ENCODE results near the gene SPATA6. TPM values are rescaled to one million over a fixed set of nuclear protein-coding genes. Genes with fewer than 3 reads are reported as not detected.

Gene SPATA6
- total and polyA plus RNA-seq, 2 of the 8 experiments (the other 6 are each of a cell fraction or from before 2014, with no cell fraction given): 2.4 to 17.2 TPM

- TF ChIP-seq, protein P1, sequence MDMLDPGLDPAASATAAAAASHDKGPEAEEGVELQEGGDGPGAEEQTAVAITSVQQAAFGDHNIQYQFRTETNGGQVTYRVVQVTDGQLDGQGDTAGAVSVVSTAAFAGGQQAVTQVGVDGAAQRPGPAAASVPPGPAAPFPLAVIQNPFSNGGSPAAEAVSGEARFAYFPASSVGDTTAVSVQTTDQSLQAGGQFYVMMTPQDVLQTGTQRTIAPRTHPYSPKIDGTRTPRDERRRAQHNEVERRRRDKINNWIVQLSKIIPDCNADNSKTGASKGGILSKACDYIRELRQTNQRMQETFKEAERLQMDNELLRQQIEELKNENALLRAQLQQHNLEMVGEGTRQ (IDR thresholded peaks at IDR 0.05; ENCODE audit: low read length): no peak
- TF ChIP-seq TAF1 (IDR thresholded peaks at IDR 0.05; ENCODE audit: low read depth, low read length) (no peak), SIX5 (IDR thresholded peaks at IDR 0.05; ENCODE audit: low read depth, low read length) (no peak)
- FAIRE-seq: no peak
- no peak overlapping the region for H3K56ac ChIP-seq (replicated peaks; ENCODE audit: insufficient read length, low read depth, low read length)
- no peak overlapping the region for H3K18ac ChIP-seq (ENCODE audit: extremely low read depth, low read length)
- no peak overlapping the region for H3K23ac ChIP-seq (ENCODE audit: insufficient read length)
- no peak overlapping the region for H3K4me2 ChIP-seq (ENCODE audit: insufficient read depth in 1 of 2, low read depth in 2 of 2, low read length in 2 of 2)
- H3K9ac ChIP-seq (replicated peaks in 1 of 4; ENCODE audit: extremely low read depth in 1 of 4, low read depth in 3 of 4, low read length in 3 of 4): no peak overlapping the region
- no peak overlapping the region; the same call in 1 of the 2 replicates for H2BK12ac ChIP-seq (ENCODE audit: low read depth, low read length)
- no peaks in the 10 kb centered on the region for H3K9me3 ChIP-seq (ENCODE audit: insufficient read depth in 2 of 2, low read depth in 1 of 2, low read length in 1 of 2)
- H3K79me2 ChIP-seq (ENCODE audit: control insufficient read depth in 1 of 2, insufficient read depth in 2 of 2, low read length in 2 of 2): no peaks in the 10 kb centered on the region
- no peak overlapping the region for H4K91ac ChIP-seq (replicated peaks; ENCODE audit: insufficient read length, low read length)
- H2AFZ ChIP-seq (ENCODE audit: low read length): no peak overlapping the region
- no peak overlapping the region for H4K8ac ChIP-seq (ENCODE audit: extremely low read depth, insufficient read depth, low read length)
- no peak overlapping the region for H2BK120ac ChIP-seq (replicated peaks; ENCODE audit: low read depth, low read length)
- ChIA-PET CTCF (ENCODE audit: partially characterized antibody) (interaction anchor here (0.7 to 5.2 kb wide), 5 partner anchors 35 to 868 kb away, joined by 3 to 76 read pairs (median 4); no protein-coding TSS in a partner anchor), POLR2A (ENCODE audit: partially characterized antibody) (no interaction called here)
- H2AK5ac ChIP-seq (ENCODE audit: low read depth, low read length): no peak overlapping the region
- H2BK20ac ChIP-seq (ENCODE audit: low read length): no peak overlapping the region
- H3K4me3 ChIP-seq (ENCODE audit: extremely low read depth in 1 of 4, insufficient read depth in 2 of 4, low read depth in 3 of 4, low read length in 4 of 4): no peak overlapping the region
- no peak overlapping the region for H3K4ac ChIP-seq (replicated peaks; ENCODE audit: insufficient read length, low read depth, low read length)
- no peaks in the 10 kb centered on the region for H3K23me2 ChIP-seq (ENCODE audit: low read depth, low read length)
- H2BK5ac ChIP-seq (ENCODE audit: low read depth, low read length): no peak overlapping the region
- no peaks in the 10 kb centered on the region for H4K20me1 ChIP-seq (replicated peaks in 1 of 2; ENCODE audit: control insufficient read depth in 1 of 2, insufficient read depth in 2 of 2, low read length in 2 of 2)
- H3K27me3 ChIP-seq (replicated peaks in 1 of 4; ENCODE audit: control insufficient read depth in 3 of 4, extremely low read depth in 1 of 4, insufficient read depth in 3 of 4, low read length in 3 of 4): no peaks in the 10 kb centered on the region
- H3K4me1 ChIP-seq (replicated peaks in 1 of 4; ENCODE audit: control insufficient read depth in 3 of 4, insufficient read depth in 4 of 4, low read length in 3 of 4): peaks cover 0 to 19% (median 10%) of the 10 kb centered on the region in 4 experiments; a peak in 5 of 7 replicates
- no peak overlapping the region for H3K14ac ChIP-seq (ENCODE audit: insufficient read length)
- no peak overlapping the region for H3K27ac ChIP-seq (ENCODE audit: low read depth, low read length)
- H2BK15ac ChIP-seq (ENCODE audit: low read length): no peak overlapping the region
- WGBS, 2 experiments (ENCODE audit: extremely low coverage in 1 of 2, insufficient coverage in 1 of 2, insufficient read length in 1 of 2, insufficient replicate concordance in 2 of 2, low coverage in 1 of 2, low lambda C conversion rate in 2 of 2, missing lambda C conversion rate in 1 of 2): 86% methylated on average over 3 of the region's 3 CpGs; no CpG with 5 or more reads in 1 of the 2 experiments
- H4K5ac ChIP-seq (ENCODE audit: insufficient read length, low read depth, low read length): no peak overlapping the region
- no peak for DNase-seq (ENCODE audit: low read depth in 1 of 2, low spot score in 2 of 2)
- no peaks in the 10 kb centered on the region for H3K36me3 ChIP-seq (ENCODE audit: control insufficient read depth in 2 of 4, insufficient read depth in 4 of 4, low read length in 3 of 4)
- no peaks in the 10 kb centered on the region for H3K79me1 ChIP-seq (ENCODE audit: low read depth, low read length)
Measured at GRCh38 chr1:48495911-48496310, 23.9 kb upstream of the SPATA6 start.

Data from H1 (cell line).